ENCODE data around the gene FPGS.

Gene FPGS

DNA sequence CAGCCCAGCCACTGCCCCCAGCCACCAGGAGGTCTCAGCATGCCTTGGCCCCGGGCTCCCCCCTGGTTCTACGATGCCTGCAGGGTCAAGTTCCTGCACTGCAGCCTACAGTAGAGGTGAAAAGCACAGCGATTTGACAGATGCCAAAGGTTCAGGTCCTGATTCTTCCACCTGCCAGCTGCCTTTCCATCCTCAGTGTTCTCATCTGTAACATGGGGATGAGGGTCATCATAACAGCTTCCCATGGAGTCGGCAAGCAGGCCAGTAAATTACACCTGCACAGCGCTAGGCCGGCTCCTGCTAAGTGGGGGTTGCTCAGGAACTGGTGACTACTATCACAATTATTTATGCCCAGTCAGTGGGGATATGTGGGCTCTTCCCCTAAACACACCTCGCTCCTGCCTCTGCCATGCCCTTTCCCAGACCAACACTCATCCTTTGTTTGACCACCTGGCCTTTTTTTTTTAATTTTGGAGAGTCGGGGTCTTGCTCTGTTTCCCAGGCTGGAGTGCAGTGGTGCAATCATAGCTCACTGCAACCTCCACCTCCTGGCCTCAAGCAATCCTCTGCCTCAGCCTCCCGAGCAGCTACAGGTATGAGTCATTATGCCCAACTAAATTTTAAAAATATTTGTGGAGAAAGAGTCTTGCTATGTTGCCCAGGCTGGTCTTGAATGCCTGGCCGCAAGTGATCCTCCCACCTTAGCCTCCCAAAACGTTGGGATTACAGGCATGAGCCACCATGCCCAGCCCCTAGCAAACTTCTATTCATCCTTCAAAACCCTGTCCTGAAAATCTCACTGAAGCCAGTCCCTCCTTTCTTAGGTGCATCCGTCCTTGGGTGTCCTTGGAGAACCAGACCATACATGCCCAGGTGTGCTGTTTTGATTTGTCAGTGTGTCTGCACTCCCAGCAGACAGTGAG lies 45.4 kb downstream of the FPGS start:
- Histone ChIP-seq H3K36me3 (peaks cover 3% of the 10 kb centered on the region; the same call in 1 of the 2 replicates), H3K4me3 (ENCODE audit: low read depth, low read length) (no peak overlapping the region), H3K27ac (peak overlapping the region; percentile 94), H3K27me3 (ENCODE audit: insufficient read depth, low read depth, severe bottlenecking) (no peaks in the 10 kb centered on the region), H3K9me3 (ENCODE audit: severe bottlenecking) (peaks cover 26% of the 10 kb centered on the region)
- TF ChIP-seq, protein P1, sequence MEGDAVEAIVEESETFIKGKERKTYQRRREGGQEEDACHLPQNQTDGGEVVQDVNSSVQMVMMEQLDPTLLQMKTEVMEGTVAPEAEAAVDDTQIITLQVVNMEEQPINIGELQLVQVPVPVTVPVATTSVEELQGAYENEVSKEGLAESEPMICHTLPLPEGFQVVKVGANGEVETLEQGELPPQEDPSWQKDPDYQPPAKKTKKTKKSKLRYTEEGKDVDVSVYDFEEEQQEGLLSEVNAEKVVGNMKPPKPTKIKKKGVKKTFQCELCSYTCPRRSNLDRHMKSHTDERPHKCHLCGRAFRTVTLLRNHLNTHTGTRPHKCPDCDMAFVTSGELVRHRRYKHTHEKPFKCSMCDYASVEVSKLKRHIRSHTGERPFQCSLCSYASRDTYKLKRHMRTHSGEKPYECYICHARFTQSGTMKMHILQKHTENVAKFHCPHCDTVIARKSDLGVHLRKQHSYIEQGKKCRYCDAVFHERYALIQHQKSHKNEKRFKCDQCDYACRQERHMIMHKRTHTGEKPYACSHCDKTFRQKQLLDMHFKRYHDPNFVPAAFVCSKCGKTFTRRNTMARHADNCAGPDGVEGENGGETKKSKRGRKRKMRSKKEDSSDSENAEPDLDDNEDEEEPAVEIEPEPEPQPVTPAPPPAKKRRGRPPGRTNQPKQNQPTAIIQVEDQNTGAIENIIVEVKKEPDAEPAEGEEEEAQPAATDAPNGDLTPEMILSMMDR (IDR thresholded peaks at IDR 0.05; ENCODE audit: low read depth, low read length), result no peak
- DNase-seq, result no peak

DNA sequence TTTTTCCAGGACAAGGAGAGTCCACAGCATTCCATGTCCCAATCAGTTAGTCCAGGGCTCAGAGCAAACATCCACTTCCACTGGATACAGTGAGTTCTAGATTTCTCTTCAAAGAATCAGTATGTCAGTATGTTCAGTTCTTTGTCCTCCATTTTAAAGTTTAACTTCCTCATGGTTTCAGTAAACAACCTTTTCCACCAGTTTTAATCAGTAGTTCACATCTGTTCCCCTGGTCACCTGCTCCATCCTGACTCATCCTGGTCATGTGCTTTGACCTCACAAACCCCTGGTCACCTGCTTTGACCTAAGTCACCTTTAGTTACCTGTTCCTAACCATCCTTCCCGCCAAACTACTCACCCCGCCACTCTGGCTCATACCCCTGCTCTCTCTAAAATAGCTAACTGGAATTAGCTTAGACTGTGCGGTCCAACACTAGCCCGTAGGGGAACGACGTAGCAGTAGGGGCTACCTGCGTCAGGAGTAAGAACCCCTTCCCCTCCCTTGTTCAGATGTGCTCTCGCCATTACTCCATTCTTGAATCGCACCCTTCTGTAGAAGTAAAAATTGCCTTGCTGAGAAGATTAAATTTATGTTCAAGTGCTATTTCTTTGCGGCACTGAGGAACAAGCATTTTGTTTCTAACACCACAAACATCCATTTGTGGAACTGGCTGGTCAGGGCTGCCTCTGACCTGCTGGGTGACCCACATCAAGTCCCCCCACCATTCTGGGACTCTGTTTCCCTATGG lies 46.2 kb downstream of the FPGS start:
- H3K27me3 ChIP-seq (ENCODE audit: insufficient read depth, low read depth, severe bottlenecking), result no peaks in the 10 kb centered on the region
- DNase-seq, result no peak
- H3K9me3 ChIP-seq (ENCODE audit: severe bottlenecking), result peaks cover 26% of the 10 kb centered on the region
- H3K36me3 ChIP-seq, result peaks cover 3% of the 10 kb centered on the region; the same call in 1 of the 2 replicates
- peak overlapping the region; percentile 94 for H3K27ac ChIP-seq
- H3K4me3 ChIP-seq (ENCODE audit: low read depth, low read length), result no peak overlapping the region
- TF ChIP-seq, protein P1 (IDR thresholded peaks at IDR 0.05; ENCODE audit: low read depth, low read length), result no peak

DNA sequence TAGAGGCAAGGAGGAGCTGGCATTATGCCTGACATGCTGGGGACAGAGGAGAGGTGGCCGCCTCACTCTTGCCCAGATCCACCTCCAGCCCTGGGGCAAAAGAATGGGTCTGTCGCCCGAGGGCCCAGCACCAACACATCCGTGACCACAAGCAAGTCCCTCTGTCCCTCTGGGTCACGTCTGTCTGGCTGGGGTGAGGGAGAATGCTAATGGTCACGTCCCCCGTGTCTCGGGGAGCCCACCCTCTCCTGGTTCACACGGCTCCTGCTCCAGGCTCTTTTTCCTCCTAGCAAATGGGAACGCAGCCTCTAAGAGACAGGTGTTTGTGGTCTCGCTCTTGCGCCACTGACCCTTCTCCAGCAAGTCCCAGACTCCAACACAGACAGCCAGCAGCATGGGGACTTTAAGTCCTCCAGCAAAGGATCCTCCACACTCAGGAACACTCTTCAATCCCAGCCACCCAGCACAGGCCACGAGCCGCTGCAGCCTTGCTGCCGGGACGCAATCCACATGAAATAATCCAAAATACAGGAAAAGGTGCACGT lies 47.7 kb downstream of the FPGS start:
- TF ChIP-seq, protein P1 (IDR thresholded peaks at IDR 0.05; ENCODE audit: low read depth, low read length), result no peak
- Histone ChIP-seq H3K4me3 (ENCODE audit: low read depth, low read length) (no peak overlapping the region), H3K36me3 (peaks cover 3% of the 10 kb centered on the region; the same call in 1 of the 2 replicates), H3K27ac (peak overlapping the region; percentile 13; the same call in 1 of the 2 replicates), H3K27me3 (ENCODE audit: insufficient read depth, low read depth, severe bottlenecking) (no peaks in the 10 kb centered on the region), H3K9me3 (ENCODE audit: severe bottlenecking) (peaks cover 26% of the 10 kb centered on the region)
- no peak for DNase-seq

DNA sequence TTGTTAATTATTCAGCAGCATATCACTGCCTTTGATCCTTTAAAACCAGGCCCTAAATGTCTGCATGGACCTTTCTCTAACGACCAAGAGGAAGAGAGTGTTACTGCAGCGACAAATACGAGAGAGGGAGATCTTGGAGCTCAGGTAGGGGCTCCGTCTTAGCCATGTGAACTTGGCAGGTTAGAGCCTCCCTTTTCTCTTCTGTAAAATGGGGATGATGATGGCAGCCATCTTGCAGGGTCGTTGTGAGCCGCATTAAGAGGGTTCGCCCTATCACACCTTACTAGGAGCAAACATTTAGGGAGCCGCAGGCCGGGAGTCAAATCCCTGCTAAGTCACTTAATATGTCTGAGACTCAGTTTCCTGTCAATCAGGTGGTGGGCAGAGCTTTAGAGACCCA lies 50.1 kb downstream of the FPGS start:
- Histone ChIP-seq H3K4me3 (ENCODE audit: low read depth, low read length) (no peak overlapping the region), H3K36me3 (peaks cover 3% of the 10 kb centered on the region; the same call in 1 of the 2 replicates), H3K27ac (no peak overlapping the region), H3K9me3 (ENCODE audit: severe bottlenecking) (peaks cover 26% of the 10 kb centered on the region), H3K27me3 (ENCODE audit: insufficient read depth, low read depth, severe bottlenecking) (no peaks in the 10 kb centered on the region)
- DNase-seq, result no peak
- TF ChIP-seq, protein P1 (IDR thresholded peaks at IDR 0.05; ENCODE audit: low read depth, low read length), result no peak

DNA sequence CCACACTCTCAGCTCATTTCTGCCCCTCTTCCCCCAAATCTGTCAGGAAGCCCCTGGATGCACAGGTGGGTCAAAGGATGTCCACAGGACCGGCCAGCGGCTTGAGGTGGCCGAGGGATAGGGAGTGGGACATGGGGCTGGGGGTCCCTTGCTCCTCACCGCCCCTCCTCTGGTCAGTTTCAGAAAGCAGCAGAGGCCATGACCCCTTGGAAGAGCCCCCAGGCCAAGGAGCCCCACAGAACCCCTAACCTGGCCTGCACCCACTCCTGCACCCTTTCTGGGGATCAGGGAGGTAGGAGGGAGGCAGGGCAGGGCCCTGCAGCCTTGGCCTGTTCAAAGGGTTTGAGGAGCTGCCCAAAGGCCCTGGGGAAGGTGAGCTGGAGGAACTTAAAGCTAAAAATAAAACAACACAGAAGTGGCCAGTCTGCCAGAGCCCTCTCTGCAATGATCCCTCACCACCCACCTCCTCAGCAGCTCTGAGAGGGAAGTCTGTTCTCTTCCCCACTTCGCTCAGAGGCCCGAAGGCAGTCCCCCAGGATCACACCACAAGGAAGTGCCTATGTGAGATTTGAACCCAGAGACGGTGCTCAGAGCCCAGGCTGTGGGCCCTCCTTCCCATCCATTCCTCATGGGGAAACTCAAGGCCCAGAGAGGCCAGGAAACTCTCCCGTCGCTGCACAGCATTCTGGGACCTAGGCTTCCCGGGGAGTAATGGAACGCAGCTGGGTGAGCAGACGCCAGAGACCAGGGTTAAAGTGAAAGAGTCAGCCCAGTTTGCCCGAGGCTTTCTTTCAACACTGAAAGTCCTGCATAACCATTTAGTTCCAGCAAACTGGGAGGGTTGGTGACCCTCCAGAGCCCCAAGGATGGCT lies 50.9 kb downstream of the FPGS start:
- Histone ChIP-seq H3K4me3 (ENCODE audit: low read depth, low read length) (no peak overlapping the region), H3K9me3 (ENCODE audit: severe bottlenecking) (peaks cover 22% of the 10 kb centered on the region), H3K27me3 (ENCODE audit: insufficient read depth, low read depth, severe bottlenecking) (no peaks in the 10 kb centered on the region), H3K36me3 (peaks cover 3% of the 10 kb centered on the region; the same call in 1 of the 2 replicates), H3K27ac (peak overlapping the region; percentile 17)
- DNase-seq, result no peak
- TF ChIP-seq, protein P1 (IDR thresholded peaks at IDR 0.05; ENCODE audit: low read depth, low read length), result no peak

All from WERI-Rb-1 (cell line).